OCI-LY1 (cell line): ENCODE measurements around the gene UBASH3B.

Experiments
- H2AFZ ChIP-seq: fragments of 200-600 bp; sonication (generic), shearing (Covaris generic); 2 replicates; pipeline ENCODE4 v1.6.0; 2014; ENCODE audit warnings: antibody characterized with exemption, mild to moderate bottlenecking, low read length
- H3F3A ChIP-seq: fragments of 200-600 bp; sonication (generic), shearing (Covaris generic); 2 replicates; pipeline ENCODE4 v1.6.0; 2014; ENCODE audit warnings: mild to moderate bottlenecking, antibody characterized with exemption, low read length, moderate library complexity; ENCODE audit not compliant: insufficient read depth
- H3K27ac ChIP-seq: fragments of 200-600 bp; sonication (generic); 2 replicates; pipeline ENCODE4 v1.5.1; 2014; ENCODE audit warnings: low read length, mixed run types, mild to moderate bottlenecking, low read depth; ENCODE audit not compliant: poor library complexity, severe bottlenecking
- H3K27me3 ChIP-seq: fragments of 200-600 bp; sonication (generic); 2 replicates; pipeline ENCODE4 v1.6.0; 2014; ENCODE audit warnings: antibody characterized with exemption, mild to moderate bottlenecking, low read length, moderate library complexity; ENCODE audit not compliant: insufficient read depth
- H3K36me3 ChIP-seq: fragments of 200-600 bp; sonication (generic); 2 replicates; pipeline ENCODE4 v1.6.1; 2014; ENCODE audit warnings: mild to moderate bottlenecking, antibody characterized with exemption, low read length, moderate library complexity, mixed read lengths; ENCODE audit not compliant: insufficient read depth
- H3K4me1 ChIP-seq: fragments of 200-600 bp; sonication (generic); 2 replicates; pipeline ENCODE4 v1.5.1; 2014; ENCODE audit warnings: mild to moderate bottlenecking, low read length, moderate library complexity; ENCODE audit not compliant: insufficient read depth, severe bottlenecking
- H3K4me2 ChIP-seq: fragments of 200-600 bp; sonication (generic), shearing (Covaris generic); 2 replicates; pipeline ENCODE4 v1.6.1; 2014; ENCODE audit warnings: low read length
- H3K4me3 ChIP-seq: fragments of 200-600 bp; sonication (generic); 2 replicates; pipeline ENCODE4 v1.5.1; 2014; ENCODE audit warnings: low read length, low read depth, mild to moderate bottlenecking, mixed read lengths; ENCODE audit not compliant: poor library complexity, severe bottlenecking
- H3K79me2 ChIP-seq: fragments of 200-600 bp; shearing (Covaris generic); 2 replicates; pipeline ENCODE4 v1.6.1; 2016; ENCODE audit warnings: mixed run types, low read length, mixed read lengths; ENCODE audit not compliant: insufficient read depth
- H3K9ac ChIP-seq: fragments of 200-600 bp; sonication (generic), shearing (Covaris generic); 2 replicates; pipeline ENCODE4 v1.6.1; 2014; ENCODE audit warnings: mild to moderate bottlenecking, low read length, mixed read lengths
- H3K9me2 ChIP-seq: fragments of 200-600 bp; sonication (generic), shearing (Covaris generic); 2 replicates; pipeline ENCODE4 v1.6.1; 2014; ENCODE audit warnings: low read depth, mild to moderate bottlenecking, low read length, mixed read lengths
- H3K9me3 ChIP-seq: fragments of 200-600 bp; shearing (Covaris generic); 2 replicates; pipeline ENCODE4 v1.6.1; 2014; ENCODE audit warnings: low read length, mixed read lengths
- H4K20me1 ChIP-seq: fragments of 200-600 bp; sonication (generic), shearing (Covaris generic); 2 replicates; pipeline ENCODE4 v1.6.0; 2016; ENCODE audit warnings: mild to moderate bottlenecking, low read length; ENCODE audit not compliant: insufficient read depth
- EZH2 ChIP-seq: fragments of 200-600 bp; sonication (generic), shearing (Covaris generic); IDR thresholded peaks from 2 replicates; pipeline ENCODE4 v1.8.0; 2017; ENCODE audit warnings: borderline replicate concordance, mixed run types, mild to moderate bottlenecking, antibody characterized with exemption, low read length, moderate library complexity, mixed read lengths
- TF ChIP-seq, protein P1 (sequence below): fragments of 200-600 bp; sonication (generic), shearing (Covaris generic); IDR thresholded peaks from 2 replicates; pipeline ENCODE4 v1.5.1; 2017; ENCODE audit warnings: mild to moderate bottlenecking, antibody characterized with exemption, low read length, moderate library complexity, mixed read lengths

Gene UBASH3B

DNA sequence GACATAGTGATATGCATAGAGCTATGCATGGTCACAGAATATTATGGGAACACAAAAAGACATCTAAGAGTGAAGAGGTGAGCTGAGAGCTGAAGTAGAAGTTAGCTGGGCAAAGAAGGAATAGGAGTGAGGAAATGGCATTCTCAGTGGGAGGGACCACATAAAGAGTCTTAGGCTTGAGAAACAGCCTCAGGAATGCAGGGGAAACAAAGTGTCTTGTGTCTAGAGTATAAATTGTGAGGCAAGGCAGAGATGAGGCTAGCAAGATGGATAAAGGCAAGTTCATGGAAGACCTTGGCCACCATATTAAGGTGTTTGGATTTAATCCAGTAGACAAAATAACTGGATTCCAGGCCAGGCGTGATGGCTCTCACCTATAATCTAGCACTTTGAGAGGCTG, 142.1 kb downstream of the UBASH3B start:
- no peaks in the 10 kb centered on the region for H3K27me3 ChIP-seq
- H3K4me2 ChIP-seq: no peak overlapping the region

GRCh38 chr11:122799406-122800105, 144.0 kb downstream of the UBASH3B start:
- H3K79me2 ChIP-seq: no peaks in the 10 kb centered on the region
- no peaks in the 10 kb centered on the region for H3K9me3 ChIP-seq
- H3K9ac ChIP-seq: no peak overlapping the region
- no peak overlapping the region for H2AFZ ChIP-seq
- no peaks in the 10 kb centered on the region for H3K36me3 ChIP-seq
- H4K20me1 ChIP-seq: no peaks in the 10 kb centered on the region
- H3K9me2 ChIP-seq: no peaks in the 10 kb centered on the region
- TF ChIP-seq, protein P1, sequence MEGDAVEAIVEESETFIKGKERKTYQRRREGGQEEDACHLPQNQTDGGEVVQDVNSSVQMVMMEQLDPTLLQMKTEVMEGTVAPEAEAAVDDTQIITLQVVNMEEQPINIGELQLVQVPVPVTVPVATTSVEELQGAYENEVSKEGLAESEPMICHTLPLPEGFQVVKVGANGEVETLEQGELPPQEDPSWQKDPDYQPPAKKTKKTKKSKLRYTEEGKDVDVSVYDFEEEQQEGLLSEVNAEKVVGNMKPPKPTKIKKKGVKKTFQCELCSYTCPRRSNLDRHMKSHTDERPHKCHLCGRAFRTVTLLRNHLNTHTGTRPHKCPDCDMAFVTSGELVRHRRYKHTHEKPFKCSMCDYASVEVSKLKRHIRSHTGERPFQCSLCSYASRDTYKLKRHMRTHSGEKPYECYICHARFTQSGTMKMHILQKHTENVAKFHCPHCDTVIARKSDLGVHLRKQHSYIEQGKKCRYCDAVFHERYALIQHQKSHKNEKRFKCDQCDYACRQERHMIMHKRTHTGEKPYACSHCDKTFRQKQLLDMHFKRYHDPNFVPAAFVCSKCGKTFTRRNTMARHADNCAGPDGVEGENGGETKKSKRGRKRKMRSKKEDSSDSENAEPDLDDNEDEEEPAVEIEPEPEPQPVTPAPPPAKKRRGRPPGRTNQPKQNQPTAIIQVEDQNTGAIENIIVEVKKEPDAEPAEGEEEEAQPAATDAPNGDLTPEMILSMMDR: no peak
- no peak for TF ChIP-seq EZH2
- H3F3A ChIP-seq: no peaks in the 10 kb centered on the region
- H3K4me3 ChIP-seq: no peak overlapping the region
- peaks cover under 1% of the 10 kb centered on the region for H3K4me1 ChIP-seq
- H3K4me2 ChIP-seq: no peak overlapping the region
- no peaks in the 10 kb centered on the region for H3K27me3 ChIP-seq
- H3K27ac ChIP-seq: no peak overlapping the region

More for the DNA sequence above, 142.1 kb downstream of the UBASH3B start:
- no peaks in the 10 kb centered on the region for H4K20me1 ChIP-seq
- TF ChIP-seq, protein P1: no peak
- TF ChIP-seq EZH2: no peak
- no peak overlapping the region for H3K9ac ChIP-seq
- no peaks in the 10 kb centered on the region for H3K4me1 ChIP-seq
- no peaks in the 10 kb centered on the region for H3K36me3 ChIP-seq
- no peak overlapping the region for H3K4me3 ChIP-seq
- no peaks in the 10 kb centered on the region for H3F3A ChIP-seq
- no peaks in the 10 kb centered on the region for H3K9me3 ChIP-seq
- H3K79me2 ChIP-seq: no peaks in the 10 kb centered on the region
- H3K9me2 ChIP-seq: no peaks in the 10 kb centered on the region
- H3K27ac ChIP-seq: no peak overlapping the region
- H2AFZ ChIP-seq: no peak overlapping the region

DNA sequence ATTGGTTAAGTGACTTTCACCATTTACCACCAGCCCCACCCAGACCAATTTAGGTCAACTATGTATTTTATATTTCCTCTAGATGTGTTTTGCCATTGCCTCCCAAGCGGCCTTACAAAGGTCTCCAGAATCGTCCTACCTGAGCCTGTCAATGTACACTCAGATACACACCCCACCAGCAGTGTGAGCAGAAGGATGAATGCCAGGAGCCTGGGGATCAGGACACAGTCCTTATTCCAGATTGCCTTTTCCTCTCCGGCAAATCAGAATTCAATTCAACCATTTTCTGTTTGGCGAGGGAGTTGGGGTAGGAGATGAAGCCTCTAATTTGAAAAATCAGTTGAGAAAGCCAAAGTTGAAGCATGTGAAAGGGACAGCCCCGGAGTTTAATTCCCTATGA, 147.4 kb downstream of the UBASH3B start:
- H3K9me3 ChIP-seq: no peaks in the 10 kb centered on the region
- H3K4me2 ChIP-seq: no peak overlapping the region
- H4K20me1 ChIP-seq: no peaks in the 10 kb centered on the region
- no peaks in the 10 kb centered on the region for H3F3A ChIP-seq
- H3K27ac ChIP-seq: no peak overlapping the region
- TF ChIP-seq, protein P1: no peak
- TF ChIP-seq EZH2: no peak
- H3K27me3 ChIP-seq: no peaks in the 10 kb centered on the region
- no peak overlapping the region for H2AFZ ChIP-seq
- no peak overlapping the region for H3K9ac ChIP-seq
- no peaks in the 10 kb centered on the region for H3K36me3 ChIP-seq
- no peak overlapping the region for H3K4me3 ChIP-seq
- no peaks in the 10 kb centered on the region for H3K9me2 ChIP-seq
- no peaks in the 10 kb centered on the region for H3K79me2 ChIP-seq
- peaks cover 5% of the 10 kb centered on the region for H3K4me1 ChIP-seq
